Fibroblast of lung (primary cell): Measurements from ENCODE around the gene SLFN14. TPM values are rescaled to one million over a fixed set of nuclear protein-coding genes. Genes with fewer than 3 reads are reported as not detected.
A peak's percentile ranks its signal among the peaks of the same experiment; 100 is the strongest.

Experiments
- DNase-seq, 2 donors: peaks; one replicate each; pipeline versions ENCODE4 v3.0.0 to v3.0.0-alpha.2; 2010; ENCODE audit warnings: low read depth in 2 of 2
- H2AFZ ChIP-seq: 2 replicates; pipeline ENCODE4 v1.5.1; 2012; ENCODE audit warnings: low read length, control low read depth, inconsistent platforms
- H3K27ac ChIP-seq: 2 replicates; pipeline ENCODE4 v1.5.1; 2011; ENCODE audit warnings: low read length, control low read depth; ENCODE audit not compliant: insufficient read depth
- H3K27me3 ChIP-seq: 2 replicates; pipeline ENCODE4 v1.5.1; 2011; ENCODE audit warnings: mild to moderate bottlenecking, low read length; ENCODE audit not compliant: control insufficient read depth, insufficient read depth
- H3K36me3 ChIP-seq: 2 replicates; pipeline ENCODE4 v1.5.1; 2011; ENCODE audit warnings: low read length; ENCODE audit not compliant: control insufficient read depth, insufficient read depth
- H3K4me1 ChIP-seq: 2 replicates; pipeline ENCODE4 v1.5.1; 2011; ENCODE audit warnings: low read length; ENCODE audit not compliant: control insufficient read depth, insufficient read depth; ENCODE audit errors: extremely low read depth
- H3K4me2 ChIP-seq: 2 replicates; pipeline ENCODE4 v1.5.1; 2011; ENCODE audit warnings: low read length, control low read depth; ENCODE audit not compliant: insufficient read depth; ENCODE audit errors: extremely low read depth
- H3K4me3 ChIP-seq, 4 experiments: fragments of 200-600 bp in 1 of 4; sonication (generic) in 1 of 4; replicated peaks in 1 of 4; 2 replicates each; pipeline ENCODE4 v1.5.1; 2011 to 2016; ENCODE audit warnings: low read length in 4 of 4, low read depth in 3 of 4, mild to moderate bottlenecking in 3 of 4, control low read depth in 2 of 4, inconsistent platforms in 1 of 4, mixed read lengths in 1 of 4; ENCODE audit not compliant: insufficient read depth in 1 of 4; ENCODE audit errors: control extremely low read depth in 1 of 4
- H3K79me2 ChIP-seq: 2 replicates; pipeline ENCODE4 v1.5.1; 2012; ENCODE audit warnings: mild to moderate bottlenecking, low read length, inconsistent platforms; ENCODE audit not compliant: control insufficient read depth, insufficient read depth
- H3K9ac ChIP-seq: 2 replicates; pipeline ENCODE4 v1.5.1; 2011; ENCODE audit warnings: mild to moderate bottlenecking, low read length, control low read depth; ENCODE audit not compliant: insufficient read depth
- H3K9me3 ChIP-seq: 2 replicates; pipeline ENCODE4 v1.5.1; 2012; ENCODE audit warnings: low read depth, low read length; ENCODE audit not compliant: control insufficient read depth, insufficient read depth
- H4K20me1 ChIP-seq: 2 replicates; pipeline ENCODE4 v1.5.1; 2011; ENCODE audit warnings: low read length; ENCODE audit not compliant: control insufficient read depth, insufficient read depth; ENCODE audit errors: extremely low read depth
- CTCF ChIP-seq, 2 donors: IDR thresholded peaks in 1 of 2; conservative IDR thresholded peaks in 1 of 2; 1 replicate in 1 of 2; 2 replicates in 1 of 2; pipeline ENCODE4 v1.5.1; 2011 to 2012; ENCODE audit warnings: low read length in 2 of 2, control low read depth in 1 of 2, inconsistent platforms in 1 of 2, low read depth in 1 of 2, mild to moderate bottlenecking in 1 of 2
- EZH2 ChIP-seq: IDR thresholded peaks from 2 replicates; pipeline ENCODE4 v1.5.1; 2012; ENCODE audit warnings: low read length, control low read depth, mild to moderate bottlenecking; ENCODE audit errors: missing control alignments
- polyA plus RNA-seq, 2 donors: library from polyadenylated mRNA; depleted of rRNA in 1 of 2; stranded (reverse) in 1 of 2; unstranded in 1 of 2; fragments of >200 nt; gene quantifications; 2 replicates each; pipeline ENCODE4 v1.2.1, GENCODE V29; 2011 to 2012; ENCODE audit warnings: missing spikeins in 1 of 2
- total RNA-seq: library from RNA; depleted of rRNA; stranded (reverse); fragments of >200 nt; gene quantifications from 2 replicates; pipeline ENCODE4 v1.2.1, GENCODE V29; 2014

SLFN14 gene
- total and polyA plus RNA-seq, 2 donors (not counting 1 experiment from before 2014, with no cell fraction given) = not detected

GRCh38 chr17:35575759-35576158 is 15.1 kb upstream of the SLFN14 start:
- Histone ChIP-seq H3K9ac (no peak overlapping the region), H3K4me2 (no peak overlapping the region), H3K4me1 (peaks cover 12% of the 10 kb centered on the region), H3K27me3 (no peaks in the 10 kb centered on the region), H4K20me1 (no peaks in the 10 kb centered on the region), H2AFZ (no peak overlapping the region), H3K36me3 (peaks cover 5% of the 10 kb centered on the region), H3K79me2 (peaks cover 9% of the 10 kb centered on the region), H3K27ac (no peak overlapping the region), H3K9me3 (no peaks in the 10 kb centered on the region), H3K4me3 (no peak overlapping the region)
- DNase-seq = no peak
- TF ChIP-seq CTCF (conservative IDR thresholded peaks at IDR 0.05 in 1 of 2, IDR thresholded peaks at IDR 0.05 in 1 of 2; ENCODE audit: low read depth in 1 of 2, low read length in 2 of 2) (no peak), EZH2 (no peak)

GRCh38 chr17:35569405-35569804 is 8.8 kb upstream of the SLFN14 start:
- no peak overlapping the region for H3K9ac ChIP-seq
- H3K36me3 ChIP-seq = no peaks in the 10 kb centered on the region
- TF ChIP-seq CTCF (conservative IDR thresholded peaks at IDR 0.05 in 1 of 2, IDR thresholded peaks at IDR 0.05 in 1 of 2; ENCODE audit: low read depth in 1 of 2, low read length in 2 of 2) = no peak
- H3K4me1 ChIP-seq = no peaks in the 10 kb centered on the region
- peaks cover 27% of the 10 kb centered on the region for H3K79me2 ChIP-seq
- peaks cover 3% of the 10 kb centered on the region for H3K27me3 ChIP-seq
- no peaks in the 10 kb centered on the region for H4K20me1 ChIP-seq
- no peak overlapping the region for H3K27ac ChIP-seq
- peak overlapping the region in 2 of 4 experiments; percentile 44 to 100 for H3K4me3 ChIP-seq
- no peaks in the 10 kb centered on the region for H3K9me3 ChIP-seq
- H3K4me2 ChIP-seq = peak overlapping the region; percentile 54
- no peak for DNase-seq
- H2AFZ ChIP-seq = no peak overlapping the region

- peak overlapping the region; percentile 85 for H3K27ac ChIP-seq
- no peaks in the 10 kb centered on the region for H3K36me3 ChIP-seq
- H3K9me3 ChIP-seq = no peaks in the 10 kb centered on the region
- TF ChIP-seq CTCF (conservative IDR thresholded peaks at IDR 0.05 in 1 of 2, IDR thresholded peaks at IDR 0.05 in 1 of 2; ENCODE audit: low read depth in 1 of 2, low read length in 2 of 2) = no peak
- TF ChIP-seq EZH2 = no peak
- H3K4me2 ChIP-seq = peak overlapping the region; percentile 98
- H4K20me1 ChIP-seq = no peaks in the 10 kb centered on the region
- peak overlapping the region; percentile 86 for H3K9ac ChIP-seq
- peaks cover 3% of the 10 kb centered on the region for H3K27me3 ChIP-seq
- H3K4me3 ChIP-seq = peak overlapping the region; percentile 73 to 100 (median 88)
- no peaks in the 10 kb centered on the region for H3K4me1 ChIP-seq
- H2AFZ ChIP-seq = peak overlapping the region; percentile 90
- H3K79me2 ChIP-seq = peaks cover 27% of the 10 kb centered on the region
- peak; percentile 40 to 52 for DNase-seq
Measured at GRCh38 chr17:35568561-35568960, 7.9 kb upstream of the SLFN14 start.
